Ascending aorta (tissue), 2 donors: ENCODE results near the gene PRH1. TPM values are rescaled to one million over a fixed set of nuclear protein-coding genes. Genes with fewer than 3 reads are reported as not detected.

Experiments
- DNase-seq, 2 donors: peaks; one replicate each; pipeline ENCODE4 v3.0.0-alpha.2; 2019; ENCODE audit warnings: low spot score in 2 of 2
- H3K27ac ChIP-seq, 2 donors: fragments of 200-600 bp; sonication (generic); one replicate each; pipeline ENCODE4 v1.5.1; 2016 to 2017; ENCODE audit warnings: mild to moderate bottlenecking in 1 of 2
- H3K27me3 ChIP-seq: fragments of 200-600 bp; sonication (generic); one replicate; pipeline ENCODE4 v1.5.1; 2017
- H3K36me3 ChIP-seq, 2 donors: fragments of 200-600 bp; sonication (generic); one replicate each; pipeline ENCODE4 v1.5.1; 2016
- H3K4me1 ChIP-seq, 2 donors: fragments of 200-600 bp; sonication (generic); one replicate each; pipeline ENCODE4 v1.5.1; 2016 to 2017; ENCODE audit warnings: mild to moderate bottlenecking in 1 of 2
- H3K4me3 ChIP-seq, 2 donors: fragments of 200-600 bp; sonication (generic); one replicate each; pipeline ENCODE4 v1.5.1; 2016 to 2017; ENCODE audit warnings: mild to moderate bottlenecking in 1 of 2
- H3K9me3 ChIP-seq, 2 donors: fragments of 200-600 bp; sonication (generic); one replicate each; pipeline ENCODE4 v1.5.1; 2016
- CTCF ChIP-seq, 3 experiments: fragments of 200-600 bp in 2 of 3; fragments of 450-650 bp in 1 of 3; sonication (generic) in 2 of 3; IDR thresholded peaks; one replicate each; pipeline ENCODE4 v1.5.1; 2016 to 2019; ENCODE audit warnings: antibody characterized with exemption in 3 of 3, mild to moderate bottlenecking in 1 of 3, moderate library complexity in 1 of 3
- intact Hi-C: fragments of 100-400 bp; cut with DNase I; formaldehyde crosslinking; loops from one replicate; pipeline ENCODE4 v1.15.1; 2023
- total RNA-seq: library from RNA; depleted of rRNA; stranded (reverse); fragments of >200 nt; gene quantifications from one replicate; pipeline ENCODE4 v1.1.0, GENCODE V29; 2016

Gene PRH1
- total RNA-seq, 1 donor from 2014 or later, result not detected

DNA sequence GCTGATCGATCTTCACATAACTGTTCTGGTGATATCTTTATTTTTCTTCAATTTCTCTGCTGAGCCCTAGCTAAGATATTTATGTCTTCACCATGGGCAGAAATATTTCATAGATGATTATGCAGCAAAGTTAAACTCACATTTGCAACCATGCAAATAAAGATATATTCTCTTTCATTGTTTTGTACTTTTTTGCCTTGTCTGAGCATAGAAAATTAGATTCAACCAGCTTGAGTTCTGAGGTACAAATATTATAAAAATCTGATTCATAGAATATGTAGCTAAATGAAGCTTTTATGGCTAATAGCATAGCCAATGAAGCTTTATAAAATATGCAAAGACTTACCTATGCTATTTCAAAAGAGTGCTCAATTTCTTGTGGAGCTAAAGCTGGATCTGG lies 25.4 kb upstream of the PRH1 start, which contains the start of gene TAS2R13:
Gene TAS2R13 (minus strand): TSS at position 101 of the 400 bp plus-strand sequence. CDS start 264 bp downstream, outside the sequence.
- no peak for TF ChIP-seq CTCF (IDR thresholded peaks at IDR 0.05)
- intact Hi-C loops, result no loop called here
- no peak within 1 kb of the TSS for H3K4me3 ChIP-seq

DNA sequence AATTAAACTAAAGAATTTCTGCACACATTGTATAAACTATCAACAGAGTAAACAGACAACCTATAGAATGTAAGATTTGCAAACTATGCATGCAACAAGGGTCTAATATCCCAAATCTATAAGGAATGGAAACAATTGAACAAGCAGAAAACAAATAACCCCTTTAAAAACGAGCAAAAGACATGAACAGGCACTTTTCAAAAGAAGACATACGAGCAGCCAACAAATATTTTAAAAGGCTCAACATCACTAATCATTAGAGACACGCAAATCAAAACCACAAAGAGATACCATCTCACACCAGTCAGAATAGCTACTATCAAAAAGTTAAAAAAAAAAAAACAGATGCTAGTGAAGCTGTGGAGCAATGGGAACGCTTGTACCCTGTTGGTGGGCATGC lies 20.6 kb upstream of the PRH1 start:
- no peak for DNase-seq
- Histone ChIP-seq H3K27ac (no peak overlapping the region), H3K36me3 (peaks cover 0 to 3% of the 10 kb centered on the region in 2 donors), H3K27me3 (no peaks in the 10 kb centered on the region), H3K4me3 (no peak overlapping the region), H3K9me3 (peaks cover 0 to 52% of the 10 kb centered on the region in 2 donors), H3K4me1 (no peaks in the 10 kb centered on the region)
- no peak for TF ChIP-seq CTCF (IDR thresholded peaks at IDR 0.05)
- intact Hi-C loops, result no loop called here

More for the DNA sequence above, 25.4 kb upstream of the PRH1 start, which contains the start of gene TAS2R13:
- peaks cover 0 to 21% of the 10 kb centered on the region in 2 donors for H3K9me3 ChIP-seq
- no peaks in the 10 kb centered on the region for H3K27me3 ChIP-seq
- no peak for DNase-seq
- no peak within 1 kb of the TSS for H3K27ac ChIP-seq
- H3K4me1 ChIP-seq, result no peaks in the 10 kb centered on the region
- H3K36me3 ChIP-seq, result peaks cover 0 to 3% of the 10 kb centered on the region in 2 donors

- Histone ChIP-seq H3K27me3 (no peaks in the 10 kb centered on the region), H3K27ac (no peak overlapping the region), H3K9me3 (peaks cover 0 to 46% of the 10 kb centered on the region in 2 donors), H3K4me3 (no peak overlapping the region), H3K36me3 (peaks cover 0 to 3% of the 10 kb centered on the region in 2 donors), H3K4me1 (no peaks in the 10 kb centered on the region)
- DNase-seq, result no peak
- no peak for TF ChIP-seq CTCF (IDR thresholded peaks at IDR 0.05)
- intact Hi-C loops, result no loop called here
Observed at GRCh38 chr12:10901427-10901826, 17.4 kb upstream of the PRH1 start.

DNA sequence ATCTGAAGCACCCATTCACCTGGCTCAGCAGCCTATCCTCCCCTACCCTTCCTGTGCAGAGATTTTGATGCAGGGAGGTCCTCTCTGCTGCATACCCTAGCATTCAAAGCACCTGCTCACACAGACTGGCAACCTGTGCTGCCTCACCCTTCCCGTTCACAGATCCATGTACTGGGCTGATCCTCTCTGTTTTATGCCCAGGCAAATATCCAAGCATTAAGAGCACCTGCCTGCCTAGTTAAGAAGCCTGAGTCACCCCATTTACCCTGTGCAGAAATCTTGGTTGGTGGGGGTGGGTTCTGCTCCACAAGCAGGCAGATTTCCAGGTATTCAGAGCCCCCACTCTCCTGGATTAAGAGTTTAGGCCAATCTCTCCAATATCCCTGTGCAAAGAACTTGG lies 16.9 kb upstream of the PRH1 start:
- Histone ChIP-seq H3K9me3 (peaks cover 0 to 44% of the 10 kb centered on the region in 2 donors), H3K27ac (no peak overlapping the region), H3K4me3 (no peak overlapping the region), H3K36me3 (peaks cover 0 to 3% of the 10 kb centered on the region in 2 donors), H3K27me3 (no peaks in the 10 kb centered on the region), H3K4me1 (no peaks in the 10 kb centered on the region)
- intact Hi-C loops, result no loop called here
- no peak for TF ChIP-seq CTCF (IDR thresholded peaks at IDR 0.05)
- DNase-seq, result no peak

DNA sequence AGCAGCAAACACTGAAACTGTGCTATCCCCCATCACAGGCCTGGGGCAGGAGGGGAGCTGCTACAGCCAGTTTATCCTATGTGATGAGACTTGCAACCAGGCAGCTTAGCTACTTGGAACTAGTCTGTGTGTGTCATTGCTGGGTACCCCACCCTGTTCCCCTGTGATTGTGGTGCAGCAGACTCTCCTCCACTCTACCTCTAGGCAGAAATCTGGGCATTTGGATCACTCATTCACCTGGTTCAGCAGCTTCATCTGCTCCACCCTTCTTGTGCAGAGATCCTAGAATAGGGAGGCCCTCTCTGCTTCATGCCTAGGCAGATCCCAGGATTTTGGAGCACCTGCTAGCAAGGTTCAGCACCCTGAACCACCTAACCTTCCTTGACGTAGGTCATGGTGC lies 16.5 kb upstream of the PRH1 start:
- intact Hi-C loops, result no loop called here
- no peaks in the 10 kb centered on the region for H3K4me1 ChIP-seq
- no peaks in the 10 kb centered on the region for H3K27me3 ChIP-seq
- peaks cover 0 to 42% of the 10 kb centered on the region in 2 donors for H3K9me3 ChIP-seq
- no peak for TF ChIP-seq CTCF (IDR thresholded peaks at IDR 0.05)
- H3K27ac ChIP-seq, result no peak overlapping the region
- peaks cover 0 to 3% of the 10 kb centered on the region in 2 donors for H3K36me3 ChIP-seq
- DNase-seq, result no peak
- no peak overlapping the region for H3K4me3 ChIP-seq

DNA sequence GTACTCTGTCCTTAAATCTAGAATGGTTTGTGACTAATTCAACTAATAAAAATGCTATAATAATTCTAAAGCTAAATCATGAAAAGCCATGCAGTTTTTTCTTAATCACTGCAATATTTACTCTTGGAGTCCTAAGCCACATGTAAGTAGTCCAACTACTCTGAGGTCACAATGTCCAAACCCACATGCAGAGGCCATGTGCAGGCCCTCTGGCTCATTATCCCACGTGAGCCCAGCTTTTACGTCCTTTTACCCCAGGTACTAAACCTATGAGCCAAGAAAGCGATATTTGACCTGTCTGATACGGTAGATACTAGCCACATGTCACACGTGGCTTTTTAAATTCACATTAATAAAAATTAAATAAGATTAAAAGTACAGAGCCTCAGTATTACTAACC lies 12.8 kb upstream of the PRH1 start:
- no peak overlapping the region for H3K4me3 ChIP-seq
- intact Hi-C loops, result no loop called here
- DNase-seq, result no peak
- no peak for TF ChIP-seq CTCF (IDR thresholded peaks at IDR 0.05)
- H3K9me3 ChIP-seq, result peaks cover 0 to 8% of the 10 kb centered on the region in 2 donors
- peaks cover 0 to 4% of the 10 kb centered on the region in 2 donors for H3K36me3 ChIP-seq
- no peaks in the 10 kb centered on the region for H3K4me1 ChIP-seq
- no peaks in the 10 kb centered on the region for H3K27me3 ChIP-seq
- no peak overlapping the region for H3K27ac ChIP-seq
